ENCODE data around the gene RACK1. TPM values are rescaled to one million over a fixed set of nuclear protein-coding genes. Genes with fewer than 3 reads are reported as not detected.

The RACK1 gene
- total RNA-seq, 4 donors from 2014 or later, result 1,928 to 2,385 (median 2,165) TPM

DNA sequence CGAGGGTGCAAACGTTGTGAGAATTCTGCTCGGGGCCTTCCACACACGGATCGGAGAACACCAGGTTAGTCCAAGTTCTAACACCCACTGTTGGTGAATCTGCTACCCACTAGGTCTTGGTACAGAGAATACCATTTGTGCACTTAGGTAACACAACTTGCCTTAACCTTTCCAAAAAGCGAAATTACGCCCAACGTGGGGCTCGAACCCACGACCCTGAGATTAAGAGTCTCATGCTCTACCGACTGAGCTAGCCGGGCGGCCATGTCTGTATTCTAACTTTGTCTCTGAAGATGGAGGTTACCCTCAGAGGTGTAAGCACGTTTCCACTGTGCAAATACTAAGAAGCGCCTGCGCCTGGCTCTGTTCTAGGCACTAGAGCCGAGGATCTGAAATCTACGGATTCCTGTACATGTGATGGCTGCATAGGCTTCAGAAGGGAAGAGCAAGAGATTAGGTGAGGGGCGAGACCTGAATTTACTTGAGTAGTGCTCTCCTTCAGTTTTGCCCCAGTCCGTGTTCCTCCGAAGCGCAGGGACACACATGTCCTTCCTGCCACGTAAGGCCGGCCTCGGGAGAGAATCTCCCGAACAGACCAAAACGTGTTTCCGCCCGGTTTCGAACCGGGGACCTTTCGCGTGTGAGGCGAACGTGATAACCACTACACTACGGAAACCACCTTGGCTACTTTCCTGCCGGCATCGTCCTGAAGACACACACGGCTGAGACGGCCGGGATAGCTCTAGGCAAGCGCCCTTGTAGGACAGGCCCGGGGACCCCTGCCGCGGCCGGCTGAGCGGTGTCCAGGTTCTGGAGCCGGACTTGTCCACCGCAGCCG, 21.7 kb downstream of the RACK1 start:
- DNase-seq (ENCODE audit: low spot score), result peak; percentile 99
- TF ChIP-seq CTCF (IDR thresholded peaks at IDR 0.05), result no peak
- ATAC-seq (ENCODE audit: low FRiP score), result peak; percentile 38

GRCh38 chr5:181221105-181221791, 22.5 kb downstream of the RACK1 start:
- no peak for TF ChIP-seq CTCF (IDR thresholded peaks at IDR 0.05)
- ATAC-seq (ENCODE audit: low FRiP score), result no peak
- DNase-seq (ENCODE audit: low spot score), result no peak

DNA sequence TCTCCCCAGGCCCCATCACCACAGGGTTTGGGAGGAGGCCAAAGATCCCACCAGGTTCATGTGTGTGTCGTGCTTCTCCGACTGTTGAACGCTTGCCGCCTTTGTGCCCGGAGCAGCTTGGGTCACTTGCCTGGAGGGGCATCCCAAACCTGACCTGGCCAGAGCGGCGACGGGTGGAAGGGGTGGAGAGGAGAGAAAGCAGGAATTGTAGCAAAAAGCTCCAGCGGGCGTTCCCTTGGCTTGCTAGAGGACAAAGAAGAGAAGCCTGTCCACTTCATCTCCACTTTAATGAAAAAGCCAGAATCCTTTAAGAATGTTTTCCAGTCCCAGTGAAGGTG, 23.6 kb downstream of the RACK1 start:
- DNase-seq (ENCODE audit: low spot score) (no peak), ATAC-seq (ENCODE audit: low FRiP score) (no peak)
- no peak for TF ChIP-seq CTCF (IDR thresholded peaks at IDR 0.05)

DNA sequence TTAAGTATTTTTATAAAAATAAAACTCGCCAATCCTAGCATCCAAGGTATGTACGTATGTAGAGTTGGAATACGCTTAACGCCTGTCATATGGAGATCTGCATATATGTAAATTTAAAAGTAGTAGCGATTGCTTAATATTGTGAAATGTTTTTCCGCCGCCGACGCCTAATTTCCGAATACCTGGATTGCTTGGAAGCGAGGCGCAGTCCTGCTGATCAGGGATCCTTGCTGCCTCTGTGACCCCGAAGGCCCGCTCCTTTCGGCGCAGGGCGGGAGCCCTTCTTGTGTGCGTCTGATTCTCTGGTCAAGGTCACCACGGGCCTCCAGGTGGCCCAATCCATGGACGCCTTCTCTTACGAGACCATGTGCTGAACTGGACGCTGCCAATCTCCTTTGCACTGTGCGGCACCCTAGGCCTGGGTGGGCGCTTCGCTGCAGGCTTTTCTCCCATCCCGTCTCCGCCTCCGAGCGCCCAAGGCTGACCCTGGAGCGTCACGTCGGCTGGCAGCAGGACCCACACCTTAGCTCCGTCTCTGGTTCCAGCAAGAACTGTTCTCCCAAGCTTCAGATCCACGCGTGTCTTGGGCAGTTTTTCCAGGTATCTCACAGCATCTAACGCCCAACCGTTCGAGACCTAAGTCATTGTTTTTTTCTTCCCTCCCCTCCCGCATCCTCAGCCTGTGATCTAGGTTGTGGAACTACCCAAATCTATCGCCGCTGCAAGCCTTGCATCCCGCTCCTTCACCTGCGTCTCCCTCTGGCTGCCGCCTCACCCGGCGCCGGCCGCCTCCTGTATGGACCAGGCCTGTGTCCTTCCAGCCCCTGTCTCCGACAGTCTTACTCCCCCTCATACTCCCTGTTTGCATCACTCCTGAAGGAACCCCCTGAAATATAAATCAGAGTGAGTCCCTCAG, 24.2 kb downstream of the RACK1 start:
- TF ChIP-seq CTCF (IDR thresholded peaks at IDR 0.05), result no peak
- DNase-seq (ENCODE audit: low spot score) (no peak), ATAC-seq (ENCODE audit: low FRiP score) (no peak)

DNA sequence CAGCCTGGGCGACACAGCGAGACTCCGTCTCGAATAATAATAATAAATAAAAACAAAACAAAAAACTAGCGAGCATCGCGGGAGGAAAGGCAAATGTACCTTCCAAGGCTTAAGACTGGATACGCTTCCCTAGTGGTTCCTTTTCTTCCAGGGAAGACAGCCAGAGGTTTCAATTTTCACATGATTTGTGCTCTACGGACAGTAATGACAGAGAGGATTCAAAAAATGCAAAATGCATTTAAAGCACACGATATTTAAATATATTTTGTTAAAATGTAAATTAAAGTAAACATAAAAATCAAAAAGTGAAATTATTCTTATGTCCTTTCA, 24.9 kb downstream of the RACK1 start:
- ATAC-seq (ENCODE audit: low FRiP score), result no peak
- TF ChIP-seq CTCF (IDR thresholded peaks at IDR 0.05), result no peak
- no peak for DNase-seq (ENCODE audit: low spot score)

DNA sequence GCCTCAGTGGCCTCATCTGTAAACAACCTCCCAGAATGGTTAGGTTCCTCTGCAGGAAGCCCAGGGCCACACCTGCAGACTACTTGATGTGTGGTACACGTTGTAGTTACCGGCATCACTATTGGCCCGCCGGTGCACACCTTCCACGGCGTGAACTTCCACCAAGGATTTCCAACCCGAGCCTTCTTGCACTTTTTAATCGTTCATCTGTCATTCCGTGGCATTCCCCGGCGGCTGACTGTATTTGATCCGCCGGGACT, 26.0 kb downstream of the RACK1 start:
- DNase-seq (ENCODE audit: low spot score) (no peak), ATAC-seq (ENCODE audit: low FRiP score) (peak; percentile 5)
- TF ChIP-seq CTCF (IDR thresholded peaks at IDR 0.05), result no peak

Measured in omental fat pad (tissue), 4 donors.